Cardiac septum (tissue), 1 donor: ENCODE measurements around the gene TLCD1. TPM values are rescaled to one million over a fixed set of nuclear protein-coding genes. Genes with fewer than 3 reads are reported as not detected.
A peak's percentile ranks its signal among the peaks of the same experiment; 100 is the strongest.
"Not testable (repeated sequence)": the region's sequence is repeated elsewhere in the genome, so short reads cannot be mapped to it uniquely, and the experiment has no call there.

Source experiments
- DNase-seq: peaks from one replicate; pipeline ENCODE4 v3.0.0-alpha.2; 2020; ENCODE audit warnings: low spot score
- intact Hi-C: fragments of 100-400 bp; cut with DNase I; formaldehyde crosslinking; loops from one replicate; pipeline ENCODE4 v1.14.0; 2022
- total RNA-seq: library from RNA; stranded (reverse); fragmentation: NEBNext Ultra II Directional; extraction: Animal tissue kit (Norgen Biotek cat#: 25700); gene quantifications from one replicate; pipeline ENCODE4 v1.2.1, GENCODE V29; 2021
- donor health status: DM: no; HTN: no; CAD: no.

TLCD1 gene
- total RNA-seq, 1 donor from 2014 or later = 2.4 TPM

GRCh38 chr17:28735242-28735722, 9.2 kb upstream of the TLCD1 start:
- intact Hi-C loops = no loop called here
- DNase-seq = no peak

DNA sequence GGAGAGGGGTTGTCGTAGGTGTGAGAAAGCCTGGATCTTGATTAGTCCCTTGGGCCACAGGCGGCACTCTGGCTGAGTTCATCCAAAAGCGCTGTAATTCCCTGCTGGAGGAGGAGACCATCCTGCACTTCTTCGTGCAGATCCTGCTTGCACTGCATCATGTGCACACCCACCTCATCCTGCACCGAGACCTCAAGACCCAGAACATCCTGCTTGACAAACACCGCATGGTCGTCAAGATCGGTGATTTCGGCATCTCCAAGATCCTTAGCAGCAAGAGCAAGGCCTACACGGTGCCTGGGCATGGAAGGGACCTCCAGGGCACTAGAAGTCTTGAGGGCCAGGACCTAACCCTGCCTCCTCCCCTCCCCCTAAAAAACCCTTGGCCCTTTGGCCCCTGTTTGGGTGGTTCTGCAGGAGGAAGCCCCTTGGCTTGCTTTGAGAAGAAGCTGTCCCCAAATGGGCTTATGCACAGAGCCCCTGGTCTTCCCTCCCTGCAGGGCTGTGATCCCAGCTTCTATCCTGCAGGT, 8.7 kb upstream of the TLCD1 start:
- intact Hi-C loops = no loop called here

DNA sequence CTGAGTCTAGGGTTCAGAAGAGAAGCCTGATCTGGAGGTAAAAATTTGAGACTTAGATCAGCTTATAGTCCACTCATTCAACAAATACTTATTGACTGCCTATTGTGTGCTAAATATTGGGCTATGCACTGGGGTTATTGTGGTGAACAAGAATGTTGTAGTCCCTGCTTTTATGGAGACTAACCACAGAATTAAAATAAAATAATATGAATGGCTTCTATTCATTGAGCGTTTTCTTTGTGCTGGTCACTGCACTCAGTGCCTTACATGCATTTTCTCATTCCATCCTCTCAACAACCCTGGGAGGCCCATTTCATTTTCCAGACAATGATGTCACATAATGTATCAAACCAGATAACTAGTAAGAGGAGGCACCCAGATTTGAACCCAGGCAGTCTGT, 7.3 kb upstream of the TLCD1 start:
- DNase-seq = no peak
- intact Hi-C loops = no loop called here

More for the DNA sequence above, 8.7 kb upstream of the TLCD1 start:
- DNase-seq = no peak

- intact Hi-C loops = loop anchor here (10.0 kb wide), 1 partner anchor 385 kb away; no protein-coding TSS in a partner anchor
- DNase-seq = no peak
Observed at GRCh38 chr17:28729950-28730330, 3.9 kb upstream of the TLCD1 start.

- peak; percentile 97 for DNase-seq
Observed at GRCh38 chr17:28728364-28729200, 2.5 kb upstream of the TLCD1 start, which contains the start of gene NEK8. Gene NEK8, plus strand, starts transcription at chr17:28728788. Its CDS starts 26 bp downstream, at chr17:28728814.

GRCh38 chr17:28726627-28727491, 826 bp upstream of the TLCD1 start:
- intact Hi-C loops = loop anchor here (1.0 to 10.0 kb wide), 3 partner anchors 23 to 388 kb away; no protein-coding TSS in a partner anchor
- peak; percentile 97 for DNase-seq

More at GRCh38 chr17:28728364-28729200, 2.5 kb upstream of the TLCD1 start, which contains the start of gene NEK8:
- intact Hi-C loops = loop anchor here (1.0 to 10.0 kb wide), 2 partner anchors 16 to 386 kb away; partner anchors contain the start of gene TRAF4

- DNase-seq = no peak
- intact Hi-C loops = loop anchor here (1.0 to 10.0 kb wide), 3 partner anchors 25 to 389 kb away; no protein-coding TSS in a partner anchor
Observed at GRCh38 chr17:28725660-28726225, 290 bp downstream of the TLCD1 start.

DNA sequence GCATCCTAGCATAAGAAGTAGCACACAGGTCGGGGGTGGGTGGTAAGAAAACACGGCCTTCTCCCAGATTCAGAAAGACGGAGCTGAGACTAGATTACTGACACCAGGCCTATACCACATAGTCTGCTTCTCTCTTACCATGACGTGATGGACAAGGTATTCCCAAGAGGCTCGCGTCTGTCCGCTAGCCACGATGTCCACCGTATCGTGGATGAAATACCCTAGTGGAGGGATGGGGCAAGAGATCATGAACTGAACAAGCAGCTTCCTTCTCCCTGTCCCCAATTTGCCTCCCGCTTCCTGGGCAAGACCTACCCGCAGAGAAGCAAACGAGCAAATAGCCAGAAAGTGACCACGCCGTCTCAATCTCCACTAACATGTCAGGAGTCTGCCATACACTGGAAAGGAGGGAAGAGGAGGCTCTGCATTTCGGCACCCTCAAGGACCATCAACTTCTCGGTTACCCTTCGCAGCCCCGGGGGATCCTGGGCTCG, 820 bp downstream of the TLCD1 start:
- DNase-seq = no peak
- intact Hi-C loops = loop anchor here (10.0 kb wide), 1 partner anchor 390 kb away; no protein-coding TSS in a partner anchor

GRCh38 chr17:28724500-28725165, 1.4 kb downstream of the TLCD1 start:
- intact Hi-C loops = loop anchor here (10.0 kb wide), 1 partner anchor 390 kb away; no protein-coding TSS in a partner anchor
- no peak for DNase-seq

GRCh38 chr17:28723836-28724499, 2.1 kb downstream of the TLCD1 start:
- DNase-seq = not testable (repeated sequence)
- intact Hi-C loops = loop anchor here (10.0 kb wide), 1 partner anchor 391 kb away; no protein-coding TSS in a partner anchor

DNA sequence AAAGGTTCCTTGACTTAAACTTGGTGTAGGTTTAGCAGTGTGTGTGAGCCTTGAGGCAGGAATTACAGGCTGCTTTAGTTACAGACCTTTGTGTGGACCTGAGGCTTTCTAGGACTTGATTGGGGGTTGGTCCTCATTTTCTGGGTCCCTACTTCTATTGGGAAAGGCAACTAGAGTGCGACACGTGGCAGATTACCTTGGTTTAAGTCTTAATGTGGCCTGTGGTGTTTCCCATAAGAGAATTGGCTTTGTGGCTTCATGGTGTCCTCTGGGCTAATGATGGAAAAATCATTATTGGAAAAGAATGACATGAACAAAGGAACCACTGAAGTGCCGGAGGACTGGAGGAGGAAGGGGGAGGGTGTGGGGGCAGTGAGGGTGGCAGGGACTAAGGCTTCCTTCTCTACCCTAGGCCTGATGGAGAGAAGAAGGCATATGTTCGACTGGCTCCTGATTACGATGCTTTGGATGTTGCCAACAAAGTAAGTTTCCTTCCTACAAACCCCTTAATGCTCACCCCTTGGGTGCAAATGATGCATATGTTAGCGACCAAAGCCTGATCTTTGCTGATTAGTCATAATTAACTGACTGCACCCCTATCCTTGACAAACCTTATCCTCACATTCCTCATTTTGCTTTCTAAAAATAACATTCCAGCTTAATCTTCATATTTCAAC, 2.7 kb downstream of the TLCD1 start:
- intact Hi-C loops = loop anchor here (10.0 kb wide), 1 partner anchor 392 kb away; no protein-coding TSS in a partner anchor
- no peak for DNase-seq

GRCh38 chr17:28722417-28723158, 3.4 kb downstream of the TLCD1 start:
- no peak for DNase-seq
- intact Hi-C loops = loop anchor here (10.0 kb wide), 1 partner anchor 392 kb away; no protein-coding TSS in a partner anchor

DNA sequence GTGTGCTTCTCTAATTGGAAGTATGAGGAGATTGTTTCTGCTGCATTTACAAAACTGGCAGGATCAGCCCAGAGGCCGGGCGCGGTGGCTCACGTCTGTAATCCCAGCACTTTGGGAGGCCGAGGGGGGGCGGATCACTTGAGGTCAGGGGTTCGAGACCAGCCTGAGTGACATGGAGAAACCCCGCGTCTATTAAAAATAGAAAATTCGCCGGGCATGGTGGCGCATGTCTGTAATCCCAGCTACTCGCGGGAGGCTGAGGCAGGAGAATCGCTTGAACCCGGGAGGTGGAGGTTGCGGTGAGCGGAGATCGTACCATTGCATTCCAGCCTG, 5.1 kb downstream of the TLCD1 start:
- intact Hi-C loops = loop anchor here (10.0 kb wide), 1 partner anchor 394 kb away; no protein-coding TSS in a partner anchor
- DNase-seq = not testable (repeated sequence)

DNA sequence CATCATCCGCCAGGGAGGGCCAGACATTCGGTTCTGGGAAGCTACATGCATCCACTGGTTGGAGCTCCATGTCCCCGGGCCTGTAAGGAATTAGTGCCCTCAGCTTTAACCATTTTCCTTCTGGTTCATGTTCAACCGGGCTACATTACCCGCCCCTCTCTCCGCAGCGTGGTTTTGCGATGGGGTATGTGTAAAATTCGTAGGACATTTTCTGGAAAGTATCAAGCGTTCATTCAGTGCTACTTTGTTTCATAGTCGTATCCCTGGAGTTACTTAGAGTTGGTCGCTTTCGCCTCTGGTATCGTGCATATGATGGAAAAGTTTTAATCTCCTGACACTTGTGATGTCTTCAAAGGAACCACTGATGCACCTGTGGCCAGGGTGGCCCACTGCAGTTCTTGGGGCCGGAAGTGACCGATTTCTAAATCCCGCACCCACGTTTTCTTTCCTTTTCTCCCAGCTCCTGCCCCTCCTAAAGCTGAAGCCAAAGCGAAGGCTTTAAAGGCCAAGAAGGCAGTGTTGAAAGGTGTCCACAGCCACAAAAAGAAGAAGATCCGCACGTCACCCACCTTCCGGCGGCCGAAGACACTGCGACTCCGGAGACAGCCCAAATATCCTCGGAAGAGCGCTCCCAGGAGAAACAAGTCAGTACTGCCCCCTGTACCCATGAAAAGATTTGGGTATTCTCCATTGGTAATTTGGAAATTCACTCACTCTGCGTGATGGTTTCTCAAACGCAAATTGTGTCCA, 5.6 kb downstream of the TLCD1 start:
- no peak for DNase-seq
- intact Hi-C loops = loop anchor here (10.0 kb wide), 1 partner anchor 394 kb away; no protein-coding TSS in a partner anchor

GRCh38 chr17:28719021-28719433, 7.0 kb downstream of the TLCD1 start:
- DNase-seq = no peak
- intact Hi-C loops = loop anchor here (1.0 kb wide), 1 partner anchor 232 kb away; the partner anchor contains the start of gene PHF12
